Right atrium auricular region (tissue), 2 donors: Measurements from ENCODE around the gene RUNX3. TPM values are rescaled to one million over a fixed set of nuclear protein-coding genes. Genes with fewer than 3 reads are reported as not detected.

ENCODE experiments used
- DNase-seq: peaks from one replicate; pipeline ENCODE4 v3.0.0-alpha.2; 2019; ENCODE audit warnings: low spot score
- H3K27ac ChIP-seq, 2 donors: fragments of 200-600 bp; sonication (generic); 1 replicate in 1 of 2; 2 replicates in 1 of 2; pipeline ENCODE4 v1.5.1; 2016 to 2019
- H3K27me3 ChIP-seq, 2 donors: fragments of 200-600 bp; sonication (generic); one replicate each; pipeline versions ENCODE4 v1.5.1 to v1.6.0; 2017 to 2019
- H3K36me3 ChIP-seq: fragments of 200-600 bp; sonication (generic); one replicate; pipeline ENCODE4 v1.5.1; 2016
- H3K4me1 ChIP-seq, 2 donors: fragments of 200-600 bp; sonication (generic); one replicate each; pipeline versions ENCODE4 v1.5.1 to v1.6.0; 2017 to 2019
- H3K4me3 ChIP-seq, 2 donors: fragments of 200-600 bp; sonication (generic); 1 replicate in 1 of 2; 2 replicates in 1 of 2; pipeline ENCODE4 v1.5.1; 2017 to 2019; ENCODE audit warnings: mild to moderate bottlenecking in 1 of 2, moderate library complexity in 1 of 2
- H3K9me3 ChIP-seq, 2 donors: fragments of 200-600 bp; sonication (generic); one replicate each; pipeline ENCODE4 v1.5.1; 2019
- CTCF ChIP-seq, 2 donors: fragments of 200-600 bp; sonication (generic); IDR thresholded peaks; one replicate each; pipeline ENCODE4 v1.5.1; 2019; ENCODE audit warnings: antibody characterized with exemption in 2 of 2
- total RNA-seq, 2 donors: library from RNA; depleted of rRNA; stranded (reverse); fragments of >200 nt; gene quantifications; one replicate each; pipeline ENCODE4 v1.1.0, GENCODE V29; 2016

RUNX3 gene
- total RNA-seq, 2 donors from 2014 or later: 0.48 to 2.3 TPM

- Histone ChIP-seq H3K4me3 (no peak overlapping the region), H3K27ac (no peak overlapping the region), H3K36me3 (no peaks in the 10 kb centered on the region), H3K4me1 (no peaks in the 10 kb centered on the region), H3K9me3 (no peaks in the 10 kb centered on the region), H3K27me3 (no peaks in the 10 kb centered on the region)
- no peak for TF ChIP-seq CTCF (IDR thresholded peaks at IDR 0.05)
- DNase-seq: no peak
Observed at GRCh38 chr1:24913616-24914225, 16.4 kb downstream of the RUNX3 start.

GRCh38 chr1:24913274-24913604, 16.8 kb downstream of the RUNX3 start:
- no peak for TF ChIP-seq CTCF (IDR thresholded peaks at IDR 0.05)
- Histone ChIP-seq H3K4me1 (no peaks in the 10 kb centered on the region), H3K27me3 (no peaks in the 10 kb centered on the region), H3K27ac (no peak overlapping the region), H3K9me3 (no peaks in the 10 kb centered on the region), H3K4me3 (no peak overlapping the region), H3K36me3 (no peaks in the 10 kb centered on the region)
- no peak for DNase-seq

- no peak for DNase-seq
- H3K36me3 ChIP-seq: no peaks in the 10 kb centered on the region
- no peaks in the 10 kb centered on the region for H3K9me3 ChIP-seq
- H3K27ac ChIP-seq: no peak overlapping the region
- TF ChIP-seq CTCF (IDR thresholded peaks at IDR 0.05): no peak
- no peaks in the 10 kb centered on the region for H3K27me3 ChIP-seq
- H3K4me1 ChIP-seq: no peaks in the 10 kb centered on the region
- no peak overlapping the region for H3K4me3 ChIP-seq
Observed at GRCh38 chr1:24912376-24913273, 17.5 kb downstream of the RUNX3 start.

- H3K4me3 ChIP-seq: no peak overlapping the region
- H3K9me3 ChIP-seq: no peaks in the 10 kb centered on the region
- H3K36me3 ChIP-seq: no peaks in the 10 kb centered on the region
- H3K4me1 ChIP-seq: no peaks in the 10 kb centered on the region
- DNase-seq: no peak
- no peak for TF ChIP-seq CTCF (IDR thresholded peaks at IDR 0.05)
- H3K27ac ChIP-seq: no peak overlapping the region
- H3K27me3 ChIP-seq: no peaks in the 10 kb centered on the region
Observed at GRCh38 chr1:24911651-24912155, 18.4 kb downstream of the RUNX3 start.

GRCh38 chr1:24910751-24911650, 19.1 kb downstream of the RUNX3 start:
- Histone ChIP-seq H3K9me3 (no peaks in the 10 kb centered on the region), H3K4me1 (no peaks in the 10 kb centered on the region), H3K36me3 (no peaks in the 10 kb centered on the region), H3K4me3 (no peak overlapping the region), H3K27ac (no peak overlapping the region), H3K27me3 (no peaks in the 10 kb centered on the region)
- no peak for DNase-seq
- no peak for TF ChIP-seq CTCF (IDR thresholded peaks at IDR 0.05)
